Astrocyte (in vitro differentiated cells and primary cell): Measurements from ENCODE around the gene SFT2D1. TPM values are rescaled to one million over a fixed set of nuclear protein-coding genes. Genes with fewer than 3 reads are reported as not detected.

ENCODE experiments used
- DNase-seq: peaks from one replicate; pipeline ENCODE4 v3.0.0-alpha.2; 2010; ENCODE audit warnings: low read depth
- FAIRE-seq: peaks from 2 replicates; lab custom pipeline; 2011; peaks lifted over from hg19 to GRCh38; lab: Jason Lieb, UNC
- H2AFZ ChIP-seq: 2 replicates; pipeline ENCODE4 v1.6.0; 2012; ENCODE audit warnings: low read depth, low read length, inconsistent platforms
- H3K27ac ChIP-seq: 2 replicates; pipeline ENCODE4 v1.5.1; 2011; ENCODE audit warnings: low read depth, low read length, inconsistent platforms
- H3K27me3 ChIP-seq: 2 replicates; pipeline ENCODE4 v1.6.0; 2011; ENCODE audit warnings: low read length, inconsistent platforms; ENCODE audit not compliant: insufficient read depth
- H3K36me3 ChIP-seq: 2 replicates; pipeline ENCODE4 v1.5.1; 2011; ENCODE audit warnings: low read length, inconsistent platforms; ENCODE audit not compliant: insufficient read depth
- H3K4me1 ChIP-seq: 2 replicates; pipeline ENCODE4 v1.5.1; 2011; ENCODE audit warnings: low read length, inconsistent platforms; ENCODE audit not compliant: insufficient read depth
- H3K4me2 ChIP-seq: 2 replicates; pipeline ENCODE4 v1.6.0; 2012; ENCODE audit warnings: low read length, inconsistent platforms
- H3K4me3 ChIP-seq: 2 replicates; pipeline ENCODE4 v1.5.1; 2011; ENCODE audit warnings: low read depth, mild to moderate bottlenecking, low read length, inconsistent platforms; ENCODE audit not compliant: insufficient read depth
- H3K79me2 ChIP-seq: 2 replicates; pipeline ENCODE4 v1.6.0; 2012; ENCODE audit warnings: mild to moderate bottlenecking, low read length, inconsistent platforms; ENCODE audit not compliant: insufficient read depth
- H3K9ac ChIP-seq: 2 replicates; pipeline ENCODE4 v1.6.0; 2012; ENCODE audit warnings: mild to moderate bottlenecking, low read length, inconsistent platforms
- H3K9me3 ChIP-seq: 2 replicates; pipeline ENCODE4 v1.5.1; 2012; ENCODE audit warnings: low read depth, mild to moderate bottlenecking, low read length, inconsistent platforms; ENCODE audit not compliant: insufficient read depth
- H4K20me1 ChIP-seq: 2 replicates; pipeline ENCODE4 v1.6.0; 2012; ENCODE audit warnings: low read length, inconsistent platforms; ENCODE audit not compliant: insufficient read depth
- H3K27ac Mint-ChIP-seq: one replicate; pipeline ENCODE4 v1.8.0; 2021; ENCODE audit warnings: mild to moderate bottlenecking, mixed read lengths; ENCODE audit not compliant: unreplicated experiment
- H3K27me3 Mint-ChIP-seq: one replicate; pipeline ENCODE4 v1.8.0; 2021; ENCODE audit warnings: low read depth, mixed read lengths; ENCODE audit not compliant: unreplicated experiment
- H3K36me3 Mint-ChIP-seq: one replicate; pipeline ENCODE4 v1.8.0; 2021; ENCODE audit warnings: low read depth, mixed read lengths; ENCODE audit not compliant: unreplicated experiment
- H3K4me1 Mint-ChIP-seq: one replicate; pipeline ENCODE4 v1.8.0; 2021; ENCODE audit warnings: low read depth, mixed read lengths; ENCODE audit not compliant: unreplicated experiment
- H3K4me3 Mint-ChIP-seq: one replicate; pipeline ENCODE4 v1.8.0; 2021; ENCODE audit warnings: mild to moderate bottlenecking, moderate library complexity, mixed read lengths; ENCODE audit not compliant: unreplicated experiment
- H3K9me3 Mint-ChIP-seq: one replicate; pipeline ENCODE4 v1.8.0; 2021; ENCODE audit warnings: mild to moderate bottlenecking, mixed read lengths; ENCODE audit not compliant: unreplicated experiment
- EZH2 ChIP-seq: IDR thresholded peaks from 2 replicates; pipeline ENCODE4 v1.6.1; 2012; ENCODE audit warnings: mild to moderate bottlenecking, low read length, inconsistent platforms; ENCODE audit not compliant: insufficient read depth
- total RNA-seq: library from RNA; stranded (reverse); gene quantifications from 2 replicates; pipeline ENCODE4 v1.2.1, GENCODE V29; 2021
- TF ChIP-seq, protein P1 (sequence below): IDR thresholded peaks from 2 replicates; pipeline ENCODE4 v1.5.1; 2011; ENCODE audit warnings: low read depth, mild to moderate bottlenecking, inconsistent platforms, low read length, moderate library complexity; ENCODE audit not compliant: insufficient read depth

Gene SFT2D1
- total RNA-seq, 1 donor from 2014 or later = 63.9 TPM

DNA sequence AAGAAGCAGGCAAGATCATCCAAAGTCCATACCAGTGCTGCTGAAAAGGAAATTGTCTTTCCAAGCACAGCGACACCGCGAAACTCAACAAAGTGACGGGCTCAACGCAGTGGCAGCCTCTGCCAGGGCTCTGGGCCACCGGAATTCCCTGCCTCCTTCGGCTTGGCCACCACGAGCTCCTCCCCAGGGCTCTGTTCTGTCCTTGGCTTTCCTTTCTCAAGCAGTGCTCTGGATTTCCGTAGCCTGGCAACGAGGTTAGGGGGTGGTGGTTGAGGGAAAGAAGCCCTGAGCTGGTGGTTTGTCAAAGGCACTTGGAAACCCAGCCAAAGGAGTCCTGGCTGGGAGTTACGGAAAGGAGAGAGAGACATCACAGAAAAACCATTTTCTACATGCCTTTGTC is 65.3 kb downstream of the SFT2D1 start:
- H3K4me3 Mint-ChIP-seq = no peak overlapping the region
- H3K27me3 ChIP-seq = peaks cover 7% of the 10 kb centered on the region
- H3K4me3 ChIP-seq = no peak overlapping the region
- no peak overlapping the region for H3K27ac Mint-ChIP-seq
- no peaks in the 10 kb centered on the region for H3K9me3 Mint-ChIP-seq
- no peaks in the 10 kb centered on the region for H3K9me3 ChIP-seq
- no peak overlapping the region for H3K27ac ChIP-seq
- H3K4me1 ChIP-seq = no peaks in the 10 kb centered on the region
- peak overlapping the region; percentile 29 for H3K4me2 ChIP-seq
- H3K36me3 Mint-ChIP-seq = no peaks in the 10 kb centered on the region
- TF ChIP-seq EZH2 = no peak
- TF ChIP-seq, protein P1, sequence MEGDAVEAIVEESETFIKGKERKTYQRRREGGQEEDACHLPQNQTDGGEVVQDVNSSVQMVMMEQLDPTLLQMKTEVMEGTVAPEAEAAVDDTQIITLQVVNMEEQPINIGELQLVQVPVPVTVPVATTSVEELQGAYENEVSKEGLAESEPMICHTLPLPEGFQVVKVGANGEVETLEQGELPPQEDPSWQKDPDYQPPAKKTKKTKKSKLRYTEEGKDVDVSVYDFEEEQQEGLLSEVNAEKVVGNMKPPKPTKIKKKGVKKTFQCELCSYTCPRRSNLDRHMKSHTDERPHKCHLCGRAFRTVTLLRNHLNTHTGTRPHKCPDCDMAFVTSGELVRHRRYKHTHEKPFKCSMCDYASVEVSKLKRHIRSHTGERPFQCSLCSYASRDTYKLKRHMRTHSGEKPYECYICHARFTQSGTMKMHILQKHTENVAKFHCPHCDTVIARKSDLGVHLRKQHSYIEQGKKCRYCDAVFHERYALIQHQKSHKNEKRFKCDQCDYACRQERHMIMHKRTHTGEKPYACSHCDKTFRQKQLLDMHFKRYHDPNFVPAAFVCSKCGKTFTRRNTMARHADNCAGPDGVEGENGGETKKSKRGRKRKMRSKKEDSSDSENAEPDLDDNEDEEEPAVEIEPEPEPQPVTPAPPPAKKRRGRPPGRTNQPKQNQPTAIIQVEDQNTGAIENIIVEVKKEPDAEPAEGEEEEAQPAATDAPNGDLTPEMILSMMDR = no peak
- no peaks in the 10 kb centered on the region for H3K36me3 ChIP-seq
- no peaks in the 10 kb centered on the region for H3K4me1 Mint-ChIP-seq
- peak overlapping the region; percentile 0 for H2AFZ ChIP-seq
- FAIRE-seq (no peak), DNase-seq (peak; percentile 63)
- peaks cover 37% of the 10 kb centered on the region for H3K27me3 Mint-ChIP-seq
- no peaks in the 10 kb centered on the region for H4K20me1 ChIP-seq
- H3K79me2 ChIP-seq = no peaks in the 10 kb centered on the region
- no peak overlapping the region for H3K9ac ChIP-seq

DNA sequence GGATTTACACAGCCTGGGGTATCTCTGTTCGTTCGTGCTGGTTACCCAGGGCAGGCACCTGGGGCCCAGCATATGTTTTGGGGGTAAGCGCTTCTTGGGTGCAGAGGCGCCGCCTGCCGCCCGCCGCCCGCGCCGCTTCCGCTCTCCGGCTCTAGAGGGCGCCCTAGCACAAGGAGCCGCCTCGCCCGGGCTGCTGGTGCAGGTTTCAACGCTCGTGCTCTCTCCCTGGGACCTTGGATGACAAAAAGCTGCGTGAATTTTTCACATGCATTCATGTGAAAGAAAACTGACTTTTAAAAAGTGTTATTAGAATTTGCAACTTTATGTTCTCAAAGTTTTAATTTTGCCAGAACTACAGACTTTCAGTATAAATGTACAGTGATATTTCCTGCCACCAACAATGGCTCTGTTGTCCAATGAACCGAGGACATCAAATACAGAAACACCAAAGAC is 66.6 kb downstream of the SFT2D1 start:
- no peak overlapping the region for H3K4me3 Mint-ChIP-seq
- no peak for FAIRE-seq

More for the DNA sequence above, 66.6 kb downstream of the SFT2D1 start:
- H3K79me2 ChIP-seq = no peaks in the 10 kb centered on the region
- Mint-ChIP-seq H3K27me3 (peaks cover 35% of the 10 kb centered on the region), H3K36me3 (no peaks in the 10 kb centered on the region), H3K9me3 (no peaks in the 10 kb centered on the region), H3K4me1 (no peaks in the 10 kb centered on the region), H3K27ac (no peak overlapping the region)
- no peak overlapping the region for H3K4me3 ChIP-seq
- H2AFZ ChIP-seq = no peak overlapping the region
- H3K9me3 ChIP-seq = no peaks in the 10 kb centered on the region
- H3K36me3 ChIP-seq = no peaks in the 10 kb centered on the region
- TF ChIP-seq, protein P1 = peak; percentile 71
- no peak for TF ChIP-seq EZH2
- peaks cover 7% of the 10 kb centered on the region for H3K27me3 ChIP-seq
- H3K9ac ChIP-seq = no peak overlapping the region
- H3K27ac ChIP-seq = no peak overlapping the region
- no peaks in the 10 kb centered on the region for H4K20me1 ChIP-seq
- H3K4me2 ChIP-seq = no peak overlapping the region
- no peaks in the 10 kb centered on the region for H3K4me1 ChIP-seq
- DNase-seq = no peak
